Activated B cell treated with CpG ODN at 0.5 μM for 24 hours (primary cell): Measurements from ENCODE around the gene DIABLO. TPM values are rescaled to one million over a fixed set of nuclear protein-coding genes. Genes with fewer than 3 reads are reported as not detected.

Experiments used
- ATAC-seq: fragments of 200-7000 bp; cut with Tn5 transposase; one replicate; pipeline ENCODE4 v1.10.0; 2021; ENCODE audit warnings: low read depth, mild to moderate bottlenecking, moderate library complexity
- CTCF ChIA-PET: fragments of 350-600 bp; sonication (Branson Sonifier 250); formaldehyde crosslinking; loops from one replicate; lab custom pipeline; 2021; ENCODE audit warnings: antibody characterized with exemption; lab: Charles Lee
- POLR2A ChIA-PET: fragments of 350-600 bp; sonication (Branson Sonifier 250); formaldehyde crosslinking; loops from one replicate; lab custom pipeline; 2021; ENCODE audit warnings: antibody characterized with exemption; lab: Charles Lee
- DNase-seq: peaks from one replicate; pipeline ENCODE4 v3.0.0; 2022
- H3K27ac Mint-ChIP-seq: one replicate; pipeline ENCODE4 v1.8.0; 2020; ENCODE audit warnings: mixed read lengths
- H3K27me3 Mint-ChIP-seq: one replicate; pipeline ENCODE4 v1.8.0; 2021; ENCODE audit warnings: mixed read lengths
- H3K36me3 Mint-ChIP-seq: one replicate; pipeline ENCODE4 v1.8.0; 2021; ENCODE audit warnings: low read depth, mixed read lengths
- H3K4me1 Mint-ChIP-seq: one replicate; pipeline ENCODE4 v1.8.0; 2021; ENCODE audit warnings: mixed read lengths
- H3K4me3 Mint-ChIP-seq: one replicate; pipeline ENCODE4 v1.8.0; 2020; ENCODE audit warnings: mild to moderate bottlenecking, mixed read lengths
- H3K9me3 Mint-ChIP-seq: one replicate; pipeline ENCODE4 v1.8.0; 2020; ENCODE audit warnings: mixed read lengths
- intact Hi-C: fragments of 100-400 bp; cut with micrococcal nuclease; formaldehyde crosslinking; loops from one replicate; pipeline ENCODE4 v1.15.1; 2024
- total RNA-seq: library from RNA; stranded (reverse); gene quantifications from 2 replicates; pipeline ENCODE4 v1.2.3, GENCODE V29; 2022
- TF ChIP-seq, protein P1 (sequence below): fragments of 200-600 bp; IDR thresholded peaks from one replicate; pipeline ENCODE4 v1.8.0; 2022; ENCODE audit warnings: antibody characterized with exemption, mild to moderate bottlenecking

DIABLO gene
- total RNA-seq, 1 donor from 2014 or later = 51.3 TPM

DNA sequence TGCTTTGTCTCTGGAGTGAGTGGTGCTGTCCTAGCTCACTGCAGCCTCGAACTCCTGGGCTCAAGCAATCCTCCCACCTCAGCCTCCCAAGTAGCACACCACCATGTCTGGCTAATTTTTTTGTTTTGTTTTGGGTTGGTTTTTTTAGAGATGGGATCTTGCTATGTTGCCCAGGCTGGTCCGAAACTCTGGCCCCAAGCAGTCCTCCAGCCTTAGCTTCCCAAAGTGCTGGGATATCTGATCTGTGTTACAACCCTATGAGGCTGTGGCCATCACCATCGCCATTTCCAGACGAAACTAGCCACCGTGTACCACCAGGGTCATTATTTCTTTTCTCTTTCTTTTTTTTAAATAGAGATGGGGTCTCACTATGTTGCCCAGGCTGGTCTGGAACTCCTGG, 54.5 kb downstream of the DIABLO start:
- intact Hi-C loops = no loop called here
- TF ChIP-seq, protein P1, sequence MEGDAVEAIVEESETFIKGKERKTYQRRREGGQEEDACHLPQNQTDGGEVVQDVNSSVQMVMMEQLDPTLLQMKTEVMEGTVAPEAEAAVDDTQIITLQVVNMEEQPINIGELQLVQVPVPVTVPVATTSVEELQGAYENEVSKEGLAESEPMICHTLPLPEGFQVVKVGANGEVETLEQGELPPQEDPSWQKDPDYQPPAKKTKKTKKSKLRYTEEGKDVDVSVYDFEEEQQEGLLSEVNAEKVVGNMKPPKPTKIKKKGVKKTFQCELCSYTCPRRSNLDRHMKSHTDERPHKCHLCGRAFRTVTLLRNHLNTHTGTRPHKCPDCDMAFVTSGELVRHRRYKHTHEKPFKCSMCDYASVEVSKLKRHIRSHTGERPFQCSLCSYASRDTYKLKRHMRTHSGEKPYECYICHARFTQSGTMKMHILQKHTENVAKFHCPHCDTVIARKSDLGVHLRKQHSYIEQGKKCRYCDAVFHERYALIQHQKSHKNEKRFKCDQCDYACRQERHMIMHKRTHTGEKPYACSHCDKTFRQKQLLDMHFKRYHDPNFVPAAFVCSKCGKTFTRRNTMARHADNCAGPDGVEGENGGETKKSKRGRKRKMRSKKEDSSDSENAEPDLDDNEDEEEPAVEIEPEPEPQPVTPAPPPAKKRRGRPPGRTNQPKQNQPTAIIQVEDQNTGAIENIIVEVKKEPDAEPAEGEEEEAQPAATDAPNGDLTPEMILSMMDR = no peak
- H3K9me3 Mint-ChIP-seq = no peaks in the 10 kb centered on the region
- H3K27me3 Mint-ChIP-seq = peaks cover 12% of the 10 kb centered on the region
- no peak overlapping the region for H3K27ac Mint-ChIP-seq
- POLR2A ChIA-PET = no interaction called here
- no peak overlapping the region for H3K4me3 Mint-ChIP-seq
- ATAC-seq (no peak), DNase-seq (no peak)
- H3K36me3 Mint-ChIP-seq = no peaks in the 10 kb centered on the region
- H3K4me1 Mint-ChIP-seq = no peaks in the 10 kb centered on the region
- CTCF ChIA-PET = no interaction called here

DNA sequence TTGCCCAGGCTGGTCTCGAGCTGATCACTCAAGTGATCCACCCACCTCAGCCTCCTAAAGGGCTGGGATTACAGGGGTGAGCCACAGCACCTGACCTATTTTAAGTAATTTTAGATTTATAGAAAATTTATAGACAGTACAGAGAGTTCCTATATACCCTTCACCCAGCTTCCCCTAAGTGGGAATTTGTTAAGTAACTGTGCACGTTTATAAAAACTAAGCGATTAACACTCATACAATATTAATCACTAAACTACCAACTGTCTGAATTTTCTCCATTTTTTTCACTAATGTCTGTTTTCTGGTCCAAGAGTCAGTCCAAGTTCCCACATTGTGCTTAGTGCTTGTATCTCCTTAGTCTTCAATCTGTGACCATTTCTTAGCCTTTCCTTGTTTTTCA, 57.4 kb downstream of the DIABLO start:
- H3K27ac Mint-ChIP-seq = no peak overlapping the region
- peaks cover 17% of the 10 kb centered on the region for H3K27me3 Mint-ChIP-seq
- H3K4me3 Mint-ChIP-seq = no peak overlapping the region
- ChIA-PET CTCF (no interaction called here), POLR2A (no interaction called here)
- intact Hi-C loops = no loop called here
- TF ChIP-seq, protein P1 = no peak
- no peaks in the 10 kb centered on the region for H3K36me3 Mint-ChIP-seq
- no peaks in the 10 kb centered on the region for H3K4me1 Mint-ChIP-seq
- ATAC-seq (no peak), DNase-seq (no peak)
- no peaks in the 10 kb centered on the region for H3K9me3 Mint-ChIP-seq

DNA sequence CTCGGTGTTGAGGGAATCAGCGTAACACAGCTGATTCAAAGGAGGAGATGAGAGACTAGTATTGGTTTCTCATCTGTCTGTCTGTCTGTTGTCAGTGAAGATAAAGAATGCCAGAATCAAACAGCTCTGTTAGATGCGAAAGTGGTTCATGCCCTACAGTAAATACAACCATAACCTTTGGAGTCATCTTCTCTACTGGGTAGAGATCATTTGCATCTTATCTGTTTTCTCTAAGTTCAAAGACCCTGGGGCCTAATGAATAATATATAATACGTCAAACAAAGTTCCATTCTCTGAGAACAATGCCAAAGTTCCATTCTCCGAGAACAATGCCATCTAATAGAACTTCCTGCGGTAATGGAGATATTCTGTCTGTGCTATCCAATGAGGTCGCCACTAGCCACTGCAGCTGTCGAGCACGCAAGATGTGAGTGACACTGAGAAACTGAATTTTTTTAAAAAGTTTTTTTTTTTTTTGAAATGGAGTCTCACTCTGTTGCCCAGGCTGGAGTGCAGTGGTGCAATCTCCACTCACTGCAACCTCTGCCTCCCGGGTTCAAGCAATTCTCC, 58.4 kb downstream of the DIABLO start:
- Mint-ChIP-seq H3K27me3 (peaks cover 14% of the 10 kb centered on the region), H3K4me3 (no peak overlapping the region), H3K4me1 (no peaks in the 10 kb centered on the region), H3K27ac (no peak overlapping the region), H3K36me3 (no peaks in the 10 kb centered on the region), H3K9me3 (no peaks in the 10 kb centered on the region)
- POLR2A ChIA-PET = no interaction called here
- intact Hi-C loops = no loop called here
- no peak for ATAC-seq
- CTCF ChIA-PET = no interaction called here
- TF ChIP-seq, protein P1 = no peak
- no peak for DNase-seq

DNA sequence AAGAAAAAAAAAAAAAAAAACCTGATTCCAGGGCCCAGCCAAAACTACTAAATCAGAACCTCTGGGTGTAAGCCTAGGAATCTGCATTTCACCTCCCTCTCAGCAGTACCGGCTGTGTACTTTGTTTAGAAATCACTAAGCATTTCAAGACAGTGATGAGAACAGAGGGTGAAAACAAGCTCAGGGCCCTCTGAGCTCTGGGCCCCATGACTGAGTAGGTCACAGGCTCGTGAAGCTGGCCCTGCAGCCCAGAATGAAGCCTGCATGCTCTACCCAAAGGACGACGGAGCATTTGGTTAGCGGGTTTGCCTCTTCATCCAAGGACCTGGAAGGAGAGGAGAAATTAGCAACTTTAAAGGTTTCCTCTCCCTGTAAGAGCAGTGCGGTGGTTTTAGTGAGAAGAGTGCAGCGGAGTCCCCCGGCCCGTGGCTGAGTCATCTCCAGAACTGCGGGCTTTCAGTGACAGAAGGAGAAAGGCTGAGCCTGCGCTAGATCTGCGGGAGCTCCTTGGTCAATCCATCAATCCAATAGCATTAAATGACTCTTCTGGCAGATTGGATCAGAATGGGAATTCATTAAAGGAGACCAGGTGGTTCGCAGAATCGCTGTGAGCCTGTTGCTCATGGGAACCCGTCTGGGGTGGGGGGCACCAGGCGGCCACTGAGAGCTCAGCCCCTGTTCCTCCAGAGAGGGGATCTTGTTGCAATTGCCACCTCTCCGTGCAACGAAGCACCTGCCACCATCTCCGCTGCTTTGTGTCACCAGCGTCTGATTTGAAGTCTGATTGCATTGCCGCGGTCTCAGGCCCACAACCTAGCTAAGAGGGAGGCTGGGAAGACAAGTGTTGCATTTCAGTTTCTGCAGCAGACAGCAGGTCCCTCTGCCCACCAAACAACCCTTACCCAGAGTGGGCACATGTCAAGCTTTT, 59.2 kb downstream of the DIABLO start:
- intact Hi-C loops = no loop called here
- ATAC-seq = peak; percentile 14
- TF ChIP-seq, protein P1 = no peak
- DNase-seq = no peak
- CTCF ChIA-PET = no interaction called here
- Mint-ChIP-seq H3K36me3 (no peaks in the 10 kb centered on the region), H3K4me1 (no peaks in the 10 kb centered on the region), H3K27ac (no peak overlapping the region), H3K4me3 (no peak overlapping the region), H3K9me3 (no peaks in the 10 kb centered on the region), H3K27me3 (peaks cover 14% of the 10 kb centered on the region)
- POLR2A ChIA-PET = no interaction called here

DNA sequence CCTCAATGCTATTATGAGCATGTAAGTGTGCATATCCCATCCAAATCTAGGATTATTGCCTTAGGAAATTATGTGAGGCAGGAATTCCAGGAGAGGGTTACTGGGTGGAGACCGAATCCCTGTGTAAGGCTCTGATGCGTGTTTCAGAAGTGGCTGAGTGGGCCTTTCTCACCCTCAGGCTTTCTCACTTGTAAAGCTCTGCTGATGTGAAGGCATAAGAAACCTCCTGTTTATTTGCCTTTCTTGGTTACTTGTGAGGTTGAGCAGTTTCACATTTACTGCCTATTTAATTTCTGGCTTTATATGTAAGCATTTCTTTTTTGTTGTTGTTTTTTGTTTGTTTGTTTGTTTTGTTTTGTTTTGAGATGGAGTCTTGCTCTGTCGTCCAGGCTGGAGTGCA, 62.9 kb downstream of the DIABLO start:
- Mint-ChIP-seq H3K36me3 (no peaks in the 10 kb centered on the region), H3K9me3 (no peaks in the 10 kb centered on the region), H3K4me3 (no peak overlapping the region), H3K4me1 (no peaks in the 10 kb centered on the region), H3K27me3 (peaks cover 12% of the 10 kb centered on the region), H3K27ac (no peak overlapping the region)
- CTCF ChIA-PET = no interaction called here
- intact Hi-C loops = no loop called here
- ATAC-seq = no peak
- no peak for DNase-seq
- POLR2A ChIA-PET = no interaction called here
- TF ChIP-seq, protein P1 = no peak
